Heart right ventricle (tissue), 16 donors: ENCODE results near the gene PPM1H. TPM values are rescaled to one million over a fixed set of nuclear protein-coding genes. Genes with fewer than 3 reads are reported as not detected.
A peak's percentile ranks its signal among the peaks of the same experiment; 100 is the strongest.

Experiments
- ATAC-seq, 8 donors: fragments of 200-7000 bp; cut with Tn5 transposase; one replicate each; pipeline ENCODE4 v1.9.1; 2020; ENCODE audit warnings: mild to moderate bottlenecking in 8 of 8, moderate library complexity in 8 of 8, moderate number of reproducible peaks in 1 of 8
- DNase-seq, 2 donors: peaks; one replicate each; pipeline ENCODE4 v3.0.0-alpha.2; 2020
- H3K27ac ChIP-seq, 10 donors: fragments of 200-600 bp; sonication (generic) in 2 of 10; one replicate each; pipeline versions ENCODE4 v1.5.0 to v1.8.0; 2020 to 2022; ENCODE audit warnings: mild to moderate bottlenecking in 3 of 10
- H3K27me3 ChIP-seq, 7 donors: fragments of 200-600 bp; one replicate each; pipeline ENCODE4 v1.8.0; 2021 to 2022; ENCODE audit warnings: mild to moderate bottlenecking in 2 of 7
- H3K36me3 ChIP-seq, 9 donors: fragments of 200-600 bp; sonication (generic) in 1 of 9; one replicate each; pipeline versions ENCODE4 v1.5.0 to v1.8.0; 2020 to 2022; ENCODE audit warnings: mild to moderate bottlenecking in 2 of 9
- H3K4me1 ChIP-seq, 9 donors: fragments of 200-600 bp; sonication (generic) in 1 of 9; one replicate each; pipeline versions ENCODE4 v1.5.0 to v1.8.0; 2020 to 2022; ENCODE audit warnings: mild to moderate bottlenecking in 4 of 9
- H3K4me3 ChIP-seq, 10 donors: fragments of 200-600 bp; sonication (generic) in 2 of 10; one replicate each; pipeline versions ENCODE4 v1.5.0 to v1.8.0; 2020 to 2022; ENCODE audit warnings: mild to moderate bottlenecking in 7 of 10, moderate library complexity in 2 of 10
- H3K9me3 ChIP-seq, 11 donors: fragments of 200-600 bp in 10 of 11; sonication (generic) in 2 of 11; one replicate each; pipeline versions ENCODE4 v1.5.0 to v1.8.0; 2013 to 2022; ENCODE audit warnings: mild to moderate bottlenecking in 2 of 11, control low read depth in 1 of 11, moderate library complexity in 1 of 11
- CTCF ChIP-seq, 9 donors: fragments of 200-600 bp; sonication (generic) in 2 of 9; IDR thresholded peaks; one replicate each; pipeline versions ENCODE4 v1.5.0 to v1.8.0; 2021 to 2022; ENCODE audit warnings: antibody characterized with exemption in 9 of 9, mild to moderate bottlenecking in 5 of 9, moderate library complexity in 1 of 9
- WGBS, 2 donors: extraction: QIAGEN DNeasy Blood & Tissue Kit; methylation state at CpG; one replicate each; pipeline ENCODE4 v1.1.7; 2013; ENCODE audit warnings: inconsistent platforms in 1 of 2; 5-methylcytosine and 5-hydroxymethylcytosine counted together
- intact Hi-C, 10 donors: fragments of 100-400 bp; cut with DNase I; formaldehyde crosslinking; loops; one replicate each; pipeline versions ENCODE4 v1.11.1 to v1.14.2; 2022
- polyA plus RNA-seq, 2 donors: library from polyadenylated mRNA; stranded (reverse); fragments of 200-250 nt; gene quantifications; one replicate each; pipeline ENCODE4 v1.2.3, GENCODE V29; 2013
- total RNA-seq, 10 donors: library from RNA; stranded (reverse); fragmentation: NEBNext Ultra II Directional in 3 of 10; extraction: Animal tissue kit (Norgen Biotek cat#: 25700) in 3 of 10; gene quantifications; one replicate each; pipeline versions ENCODE4 v1.2.1 to v1.2.4, GENCODE V29; 2021 to 2023
- donor health status: Arrhythmogenic right ventricular cardiomyopathy.
- donor health status: ischemic (EF 13 %, LVEDD 7.1; RV severe dilation, severe dysfunction).
- donor health status: healthy with polysubstance abuse.
- donor health status: DM: no; HTN: yes; CAD: no.
- donor health status: DM: no; HTN: no; CAD: no.
- donor health status: ischemic (EF 25% LVEDD 6.9; RV normal size, moderate dysfunction).
- donor health status: ischemic (EF 25% LVEDD 5.7; RV mildly dilated, moderate dysfunction).
- donor health status: healthy.
- donor health status: DM: yes; HTN: yes; CAD: no.
- donor health status: Ischemic cardiomyopathy.
- donor health status: ischemic (EF 35%, LVEDD 5.7; RV mildly dilated, moderate dysfunction).
- donor health status: nonischemic (EF 11% LVEDD 7.7; RV severe dilation, severe dysfunction).
- donor health status: DM: yes; HTN: yes; CAD: no.
- donor health status: PGD.
- donor health status: ischemic (EF 29% LVEDD 5.4; RV normal size, mild dysfunction).
- donor health status: nonischemic (EF 23%, LVEDD 6.1; RV moderate dilation, normal function).

The PPM1H gene
- total and polyA plus RNA-seq, 12 donors, result 0.62 to 7.1 (median 5.3) TPM

GRCh38 chr12:62749586-62749985, 185.4 kb downstream of the PPM1H start:
- no peak for ATAC-seq
- no peak for TF ChIP-seq CTCF (IDR thresholded peaks at IDR 0.05)
- no peak overlapping the region for H3K27ac ChIP-seq
- H3K36me3 ChIP-seq, result no peaks in the 10 kb centered on the region
- peaks cover 0 to 12% (median 0%) of the 10 kb centered on the region in 9 donors for H3K4me1 ChIP-seq
- intact Hi-C loops, result no loop called here
- 91 to 98% methylated on average over 1 of the region's 1 CpG for WGBS, 2 donors
- no peak for DNase-seq
- H3K27me3 ChIP-seq, result no peaks in the 10 kb centered on the region
- H3K9me3 ChIP-seq, result no peaks in the 10 kb centered on the region
- no peak overlapping the region for H3K4me3 ChIP-seq

- Histone ChIP-seq H3K27me3 (no peaks in the 10 kb centered on the region), H3K27ac (no peak overlapping the region), H3K4me1 (peaks cover 0 to 17% (median 0%) of the 10 kb centered on the region in 9 donors), H3K4me3 (no peak overlapping the region), H3K36me3 (no peaks in the 10 kb centered on the region), H3K9me3 (no peaks in the 10 kb centered on the region)
- intact Hi-C loops, result no loop called here
- DNase-seq, result no peak
- ATAC-seq, result no peak
- WGBS, 2 donors, result 93 to 96% methylated on average over 4 of the region's 4 CpGs
- TF ChIP-seq CTCF (IDR thresholded peaks at IDR 0.05), result no peak
These were observed 185.9 kb downstream of the PPM1H start for GRCh38 chr12:62748941-62749468.

- 85 to 90% methylated on average over 5 of the region's 5 CpGs for WGBS, 2 donors
- Histone ChIP-seq H3K27ac (peak overlapping the region in 2 of 10 donors; percentile 1 to 75), H3K36me3 (no peaks in the 10 kb centered on the region), H3K27me3 (no peaks in the 10 kb centered on the region), H3K4me3 (no peak overlapping the region), H3K9me3 (no peaks in the 10 kb centered on the region), H3K4me1 (peaks cover 0 to 20% (median 6%) of the 10 kb centered on the region in 9 donors)
- DNase-seq (peak in 1 of 2 donors; percentile 24), ATAC-seq (peak; percentile 41 to 80 (median 69))
- no peak for TF ChIP-seq CTCF (IDR thresholded peaks at IDR 0.05)
- intact Hi-C loops, result loop anchor here in 1 of 10 donors (5.0 kb wide), 1 partner anchor 33 kb away; no protein-coding TSS in a partner anchor
These were observed 190.4 kb downstream of the PPM1H start for GRCh38 chr12:62744551-62744950.

GRCh38 chr12:62739266-62740015, 195.5 kb downstream of the PPM1H start:
- H3K27ac ChIP-seq, result peak overlapping the region in 7 of 10 donors; percentile 6 to 67 (median 47)
- no peaks in the 10 kb centered on the region for H3K9me3 ChIP-seq
- no peak for TF ChIP-seq CTCF (IDR thresholded peaks at IDR 0.05)
- H3K27me3 ChIP-seq, result no peaks in the 10 kb centered on the region
- intact Hi-C loops, result loop anchor here in 1 of 10 donors (5.0 kb wide), 1 partner anchor 38 kb away; no protein-coding TSS in a partner anchor
- peak in 3 of 8 donors; percentile 34 to 64 (median 42) for ATAC-seq
- H3K36me3 ChIP-seq, result peaks cover 0 to 29% (median 0%) of the 10 kb centered on the region in 9 donors
- peaks cover 0 to 15% (median 9%) of the 10 kb centered on the region in 9 donors for H3K4me1 ChIP-seq
- no peak for DNase-seq
- no peak overlapping the region for H3K4me3 ChIP-seq
- 69 to 70% methylated on average over 9 of the region's 9 CpGs for WGBS, 2 donors
